A673 (cell line): Measurements from ENCODE around the gene CFAP52.

Experiments used
- EZH2 ChIP-seq: fragments of 200-600 bp; sonication (generic); IDR thresholded peaks from 2 replicates; pipeline ENCODE4 v1.6.1; 2017; ENCODE audit warnings: borderline replicate concordance, low read depth, mild to moderate bottlenecking, mixed read lengths, antibody characterized with exemption, low read length; ENCODE audit not compliant: poor library complexity, severe bottlenecking
- TF ChIP-seq, protein P1 (sequence below): fragments of 300-800, 200-600 bp; sonication (generic); conservative IDR thresholded peaks from 2 replicates; pipeline ENCODE4 v1.5.1; 2017; ENCODE audit warnings: low read depth, mild to moderate bottlenecking, antibody characterized with exemption, low read length, moderate library complexity, mixed read lengths

DNA sequence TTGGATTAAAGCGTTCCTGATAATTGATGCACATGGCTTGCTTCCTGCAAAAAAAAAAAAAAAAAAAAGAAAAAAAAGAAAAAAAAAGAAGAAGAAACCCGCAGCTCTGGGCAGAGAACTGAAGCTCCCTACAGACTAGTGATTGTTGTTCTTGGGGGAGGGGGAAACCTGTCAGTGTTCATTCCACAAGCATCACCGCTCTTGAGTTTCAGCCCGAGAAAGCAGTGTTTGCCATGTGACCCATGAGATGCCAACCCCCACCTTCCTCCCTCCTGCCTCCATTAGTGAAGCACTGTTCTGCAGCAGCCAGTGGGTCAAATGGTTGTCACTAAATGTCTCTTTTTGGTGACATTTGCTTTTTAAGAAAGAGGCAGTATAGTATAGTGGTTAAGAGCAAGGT is 70.6 kb downstream of the CFAP52 start:
- TF ChIP-seq, protein P1, sequence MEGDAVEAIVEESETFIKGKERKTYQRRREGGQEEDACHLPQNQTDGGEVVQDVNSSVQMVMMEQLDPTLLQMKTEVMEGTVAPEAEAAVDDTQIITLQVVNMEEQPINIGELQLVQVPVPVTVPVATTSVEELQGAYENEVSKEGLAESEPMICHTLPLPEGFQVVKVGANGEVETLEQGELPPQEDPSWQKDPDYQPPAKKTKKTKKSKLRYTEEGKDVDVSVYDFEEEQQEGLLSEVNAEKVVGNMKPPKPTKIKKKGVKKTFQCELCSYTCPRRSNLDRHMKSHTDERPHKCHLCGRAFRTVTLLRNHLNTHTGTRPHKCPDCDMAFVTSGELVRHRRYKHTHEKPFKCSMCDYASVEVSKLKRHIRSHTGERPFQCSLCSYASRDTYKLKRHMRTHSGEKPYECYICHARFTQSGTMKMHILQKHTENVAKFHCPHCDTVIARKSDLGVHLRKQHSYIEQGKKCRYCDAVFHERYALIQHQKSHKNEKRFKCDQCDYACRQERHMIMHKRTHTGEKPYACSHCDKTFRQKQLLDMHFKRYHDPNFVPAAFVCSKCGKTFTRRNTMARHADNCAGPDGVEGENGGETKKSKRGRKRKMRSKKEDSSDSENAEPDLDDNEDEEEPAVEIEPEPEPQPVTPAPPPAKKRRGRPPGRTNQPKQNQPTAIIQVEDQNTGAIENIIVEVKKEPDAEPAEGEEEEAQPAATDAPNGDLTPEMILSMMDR = no peak
- no peak for TF ChIP-seq EZH2
